Muscle layer of duodenum (tissue), 2 donors: ENCODE measurements around the gene ABR.
"Not testable (repeated sequence)": the region's sequence is repeated elsewhere in the genome, so short reads cannot be mapped to it uniquely, and the experiment has no call there.

Experiments used
- H3K27ac ChIP-seq: one replicate; pipeline ENCODE4 v1.7.0; 2013; ENCODE audit warnings: mild to moderate bottlenecking, low read length
- H3K27me3 ChIP-seq: one replicate; pipeline ENCODE4 v1.7.0; 2013; ENCODE audit warnings: low read depth, mild to moderate bottlenecking, control low read depth, low read length
- H3K36me3 ChIP-seq, 2 donors: one replicate each; pipeline ENCODE4 v1.7.0; 2013; ENCODE audit warnings: low read length in 2 of 2, control low read depth in 1 of 2, mild to moderate bottlenecking in 1 of 2; ENCODE audit not compliant: insufficient read depth in 2 of 2, control insufficient read depth in 1 of 2
- H3K4me1 ChIP-seq, 2 donors: one replicate each; pipeline ENCODE4 v1.7.0; 2013; ENCODE audit warnings: low read length in 2 of 2, mild to moderate bottlenecking in 2 of 2, control low read depth in 1 of 2, moderate library complexity in 1 of 2; ENCODE audit not compliant: insufficient read depth in 2 of 2, control insufficient read depth in 1 of 2
- H3K4me3 ChIP-seq, 2 donors: one replicate each; pipeline ENCODE4 v1.7.0; 2013; ENCODE audit warnings: low read length in 2 of 2, low read depth in 1 of 2, mild to moderate bottlenecking in 1 of 2
- H3K9me3 ChIP-seq, 2 donors: one replicate each; pipeline ENCODE4 v1.7.0; 2013; ENCODE audit warnings: low read length in 2 of 2, control low read depth in 1 of 2, mild to moderate bottlenecking in 1 of 2; ENCODE audit not compliant: control insufficient read depth in 1 of 2
- donor health status: healthy.

Gene ABR

GRCh38 chr17:1122533-1123392, 57.0 kb downstream of the ABR start:
- peaks cover 0 to 5% of the 10 kb centered on the region in 2 donors for H3K4me1 ChIP-seq
- no peaks in the 10 kb centered on the region for H3K9me3 ChIP-seq
- H3K27ac ChIP-seq = peak overlapping the region; percentile 62
- H3K27me3 ChIP-seq = no peaks in the 10 kb centered on the region
- H3K4me3 ChIP-seq = no peak overlapping the region
- H3K36me3 ChIP-seq = no peaks in the 10 kb centered on the region

GRCh38 chr17:1121442-1121817, 58.4 kb downstream of the ABR start:
- not testable (repeated sequence) for H3K27me3 ChIP-seq, H3K4me3 ChIP-seq, H3K9me3 ChIP-seq, H3K27ac ChIP-seq, H3K36me3 ChIP-seq, H3K4me1 ChIP-seq

- Histone ChIP-seq H3K27ac (no peak overlapping the region), H3K27me3 (no peaks in the 10 kb centered on the region), H3K4me3 (no peak overlapping the region), H3K9me3 (no peaks in the 10 kb centered on the region), H3K4me1 (peaks cover 0 to 5% of the 10 kb centered on the region in 2 donors), H3K36me3 (no peaks in the 10 kb centered on the region)
These were observed 59.0 kb downstream of the ABR start for GRCh38 chr17:1120596-1121441.

- no peak overlapping the region for H3K27ac ChIP-seq
- H3K36me3 ChIP-seq = no peaks in the 10 kb centered on the region
- H3K9me3 ChIP-seq = no peaks in the 10 kb centered on the region
- no peak overlapping the region for H3K4me3 ChIP-seq
- H3K4me1 ChIP-seq = peaks cover under 1 to 12% of the 10 kb centered on the region in 2 donors
- no peaks in the 10 kb centered on the region for H3K27me3 ChIP-seq
These were observed 59.9 kb downstream of the ABR start for GRCh38 chr17:1119924-1120323.

GRCh38 chr17:1116602-1117001, 63.2 kb downstream of the ABR start:
- no peaks in the 10 kb centered on the region for H3K27me3 ChIP-seq
- no peak overlapping the region for H3K27ac ChIP-seq
- peaks cover 10 to 17% of the 10 kb centered on the region in 2 donors for H3K4me1 ChIP-seq
- H3K4me3 ChIP-seq = no peak overlapping the region
- H3K9me3 ChIP-seq = no peaks in the 10 kb centered on the region
- H3K36me3 ChIP-seq = no peaks in the 10 kb centered on the region

GRCh38 chr17:1112875-1113274, 66.9 kb downstream of the ABR start:
- Histone ChIP-seq H3K4me3 (no peak overlapping the region), H3K9me3 (no peaks in the 10 kb centered on the region), H3K4me1 (peaks cover 26 to 42% of the 10 kb centered on the region in 2 donors), H3K36me3 (no peaks in the 10 kb centered on the region), H3K27me3 (no peaks in the 10 kb centered on the region), H3K27ac (no peak overlapping the region)

GRCh38 chr17:1111599-1112443, 68.0 kb downstream of the ABR start:
- peak overlapping the region in 1 of 2 donors; percentile 10 for H3K4me3 ChIP-seq
- H3K4me1 ChIP-seq = peaks cover 26 to 50% of the 10 kb centered on the region in 2 donors
- no peaks in the 10 kb centered on the region for H3K27me3 ChIP-seq
- no peaks in the 10 kb centered on the region for H3K9me3 ChIP-seq
- peak overlapping the region; percentile 91 for H3K27ac ChIP-seq
- peaks cover 0 to 4% of the 10 kb centered on the region in 2 donors for H3K36me3 ChIP-seq

GRCh38 chr17:1110862-1111598, 68.8 kb downstream of the ABR start:
- H3K9me3 ChIP-seq = no peaks in the 10 kb centered on the region
- H3K27me3 ChIP-seq = no peaks in the 10 kb centered on the region
- H3K4me1 ChIP-seq = peaks cover 26 to 53% of the 10 kb centered on the region in 2 donors
- peak overlapping the region; percentile 91 for H3K27ac ChIP-seq
- H3K36me3 ChIP-seq = peaks cover 0 to 4% of the 10 kb centered on the region in 2 donors
- peak overlapping the region in 1 of 2 donors; percentile 10 for H3K4me3 ChIP-seq

- H3K27ac ChIP-seq = peak overlapping the region; percentile 91
- no peaks in the 10 kb centered on the region for H3K27me3 ChIP-seq
- peaks cover 31 to 57% of the 10 kb centered on the region in 2 donors for H3K4me1 ChIP-seq
- H3K9me3 ChIP-seq = no peaks in the 10 kb centered on the region
- H3K4me3 ChIP-seq = no peak overlapping the region
- H3K36me3 ChIP-seq = peaks cover 0 to 4% of the 10 kb centered on the region in 2 donors
These were observed 69.3 kb downstream of the ABR start for GRCh38 chr17:1110541-1110861.

- Histone ChIP-seq H3K4me1 (peaks cover 31 to 54% of the 10 kb centered on the region in 2 donors), H3K9me3 (no peaks in the 10 kb centered on the region)
These were observed 69.9 kb downstream of the ABR start for GRCh38 chr17:1109606-1110540.

More at GRCh38 chr17:1109606-1110540, 69.9 kb downstream of the ABR start:
- Histone ChIP-seq H3K4me3 (peak overlapping the region; percentile 48 to 80), H3K27me3 (no peaks in the 10 kb centered on the region), H3K27ac (peak overlapping the region; percentile 91), H3K36me3 (peaks cover 0 to 4% of the 10 kb centered on the region in 2 donors)
